DMS 273 treated with DMSO at 0.1 percent for 48 hours (cell line): ENCODE results near the gene OR5H2.

Experiments used
- DNase-seq: peaks from one replicate; lab custom pipeline; 2025; lab: John Stamatoyannopoulos, UW

OR5H2 gene

GRCh38 chr3:98331329-98331728, 49.0 kb downstream of the OR5H2 start:
- no peak for DNase-seq
